Endothelial cell of umbilical vein (primary cell): Measurements from ENCODE around the gene TXNL4A. TPM values are rescaled to one million over a fixed set of nuclear protein-coding genes. Genes with fewer than 3 reads are reported as not detected.

Experiments
- BruUV-seq: library from RNA; stranded (reverse); fragments of 400-500 nt; replicated peaks from 2 replicates; lab custom pipeline; 2021; lab: Mats Ljungman, UMichigan
- CTCF ChIA-PET: fragments of 300-600, 350-600 bp; sonication (Branson Sonifier 250); formaldehyde crosslinking; loops from one replicate; lab custom pipeline; 2021; ENCODE audit warnings: antibody characterized with exemption, inconsistent platforms; lab: Charles Lee
- POLR2A ChIA-PET: fragments of 300-600, 350-600 bp; sonication (Branson Sonifier 250); formaldehyde crosslinking; loops from one replicate; lab custom pipeline; 2021; ENCODE audit warnings: antibody characterized with exemption, inconsistent platforms; lab: Charles Lee
- DNase-seq: peaks from one replicate; pipeline ENCODE4 v3.0.0-alpha.2; 2011; ENCODE audit warnings: low read depth, low spot score
- FAIRE-seq: peaks from 2 replicates; lab custom pipeline; 2011; peaks lifted over from hg19 to GRCh38; lab: Jason Lieb, UNC
- H2AFZ ChIP-seq: 2 replicates; pipeline ENCODE4 v1.6.0; 2012; ENCODE audit warnings: low read depth, low read length, control low read depth, inconsistent platforms
- H3K27ac ChIP-seq: 2 replicates; pipeline ENCODE4 v1.5.1; 2011; ENCODE audit warnings: low read depth, mild to moderate bottlenecking, control low read depth, low read length, moderate library complexity; ENCODE audit not compliant: insufficient read depth
- H3K27me3 ChIP-seq, 2 experiments: 2 replicates each; pipeline versions ENCODE4 v1.6.0 to v1.6.1; 2011; ENCODE audit warnings: low read length in 2 of 2, mixed read lengths in 1 of 2; ENCODE audit not compliant: control insufficient read depth in 2 of 2, insufficient read depth in 2 of 2
- H3K36me3 ChIP-seq, 2 experiments: 2 replicates in 1 of 2; 3 replicates in 1 of 2; pipeline ENCODE4 v1.5.1; 2011; ENCODE audit warnings: low read length in 2 of 2, mild to moderate bottlenecking in 1 of 2, moderate library complexity in 1 of 2; ENCODE audit not compliant: control insufficient read depth in 2 of 2, insufficient read depth in 2 of 2; ENCODE audit errors: extremely low read depth in 1 of 2
- H3K4me1 ChIP-seq: 3 replicates; pipeline ENCODE4 v1.5.1; 2011; ENCODE audit warnings: mild to moderate bottlenecking, low read length; ENCODE audit not compliant: control insufficient read depth, insufficient read depth; ENCODE audit errors: extremely low read depth
- H3K4me2 ChIP-seq: 2 replicates; pipeline ENCODE4 v1.6.1; 2011; ENCODE audit warnings: low read length, control low read depth, mixed read lengths; ENCODE audit not compliant: insufficient read depth
- H3K4me3 ChIP-seq, 3 experiments: fragments of 200-600 bp in 1 of 3; sonication (generic), shearing (Covaris generic) in 1 of 3; replicated peaks in 1 of 3; 2 replicates each; pipeline ENCODE4 v1.5.1; 2011 to 2016; ENCODE audit warnings: control low read depth in 3 of 3, low read length in 3 of 3, mild to moderate bottlenecking in 2 of 3, inconsistent platforms in 1 of 3, low read depth in 1 of 3, moderate library complexity in 1 of 3; ENCODE audit not compliant: insufficient read depth in 1 of 3
- H3K79me2 ChIP-seq: 2 replicates; pipeline ENCODE4 v1.6.0; 2012; ENCODE audit warnings: low read length, inconsistent platforms; ENCODE audit not compliant: control insufficient read depth, insufficient read depth
- H3K9ac ChIP-seq: replicated peaks from 2 replicates; pipeline ENCODE3; 2011; ENCODE audit warnings: low read length, control low read depth; ENCODE audit not compliant: insufficient read depth; ENCODE audit errors: extremely low read depth
- H3K9me1 ChIP-seq: replicated peaks from 3 replicates; pipeline ENCODE4 v1.6.0; 2011; ENCODE audit warnings: mild to moderate bottlenecking, low read length; ENCODE audit not compliant: control insufficient read depth, insufficient read depth; ENCODE audit errors: extremely low read depth
- H3K9me3 ChIP-seq: replicated peaks from 2 replicates; pipeline ENCODE4 v1.5.1; 2012; ENCODE audit warnings: low read length, inconsistent platforms; ENCODE audit not compliant: control insufficient read depth, insufficient read depth
- H4K20me1 ChIP-seq: replicated peaks from 2 replicates; pipeline ENCODE3; 2011; ENCODE audit warnings: mild to moderate bottlenecking, low read length; ENCODE audit not compliant: control insufficient read depth, insufficient read depth; ENCODE audit errors: extremely low read depth
- CTCF ChIP-seq, 2 donors: IDR thresholded peaks; 1 replicate in 1 of 2; 2 replicates in 1 of 2; pipeline ENCODE4 v1.5.1; 2011; ENCODE audit warnings: low read length in 2 of 2, mild to moderate bottlenecking in 2 of 2, moderate library complexity in 2 of 2, control low read depth in 1 of 2, inconsistent platforms in 1 of 2, low read depth in 1 of 2; ENCODE audit not compliant: insufficient read depth in 1 of 2; ENCODE audit errors: extremely low read depth in 1 of 2
- EZH2 ChIP-seq: IDR thresholded peaks from 2 replicates; pipeline ENCODE4 v1.6.1; 2012; ENCODE audit warnings: borderline replicate concordance, low read depth, mild to moderate bottlenecking, moderate library complexity, low read length, inconsistent platforms; ENCODE audit not compliant: severe bottlenecking
- FOS ChIP-seq: IDR thresholded peaks from 2 replicates; pipeline ENCODE4 v1.6.1; 2011; ENCODE audit warnings: mild to moderate bottlenecking, low read length, moderate library complexity, borderline replicate concordance; ENCODE audit not compliant: insufficient read depth
- GATA2 ChIP-seq: IDR thresholded peaks from 2 replicates; pipeline ENCODE4 v1.7.0; 2011; ENCODE audit warnings: low read depth, mild to moderate bottlenecking, moderate library complexity, mixed read lengths, low read length; ENCODE audit not compliant: insufficient read length, insufficient read depth
- JUN ChIP-seq: IDR thresholded peaks from 2 replicates; pipeline ENCODE4 v1.6.1; 2011; ENCODE audit warnings: borderline replicate concordance, low read depth; ENCODE audit not compliant: insufficient read length, insufficient read depth
- MYC ChIP-seq: IDR thresholded peaks from one replicate; pipeline ENCODE4 v1.6.1; 2011; ENCODE audit warnings: mild to moderate bottlenecking, low read depth, low read length
- POLR2A ChIP-seq: IDR thresholded peaks from 2 replicates; pipeline ENCODE4 v1.6.1; 2012; ENCODE audit warnings: low read depth, mild to moderate bottlenecking, control low read depth, low read length
- POLR2AphosphoS5 ChIP-seq: IDR thresholded peaks from 2 replicates; pipeline ENCODE4 v1.6.1; 2012; ENCODE audit warnings: low read depth, mild to moderate bottlenecking, control low read depth, low read length, moderate library complexity; ENCODE audit not compliant: insufficient read depth
- dilution Hi-C: fragments of 300-500 bp; cut with MboI; formaldehyde crosslinking; loops from one replicate; pipeline ENCODE4 v1.15.0; 2019; ENCODE audit warnings: low sequenced_read_pairs; ENCODE audit not compliant: extremely low pct_ligation_motif_present
- intact Hi-C: fragments of 100-400 bp; cut with micrococcal nuclease; formaldehyde crosslinking; loops from one replicate; pipeline ENCODE4 v1.10.0; 2022
- polyA plus RNA-seq, 4 experiments: library from polyadenylated mRNA; depleted of rRNA in 3 of 4; stranded (reverse) in 3 of 4; unstranded in 1 of 4; fragments of >200 nt; gene quantifications; 2 replicates each; pipeline versions ENCODE4 v1.2.1 to v1.2.3, GENCODE V29; 2011 to 2012; ENCODE audit warnings: missing spikeins in 1 of 4
- total RNA-seq: library from RNA; stranded (reverse); gene quantifications from 2 replicates; pipeline ENCODE4 v1.2.3, GENCODE V29; 2021
- TF ChIP-seq, protein P1 (sequence below): IDR thresholded peaks from 2 replicates; pipeline ENCODE4 v1.6.1; 2011; ENCODE audit not compliant: insufficient read depth, insufficient read length

Gene TXNL4A
- total and polyA plus RNA-seq, 2 donors (not counting 3 experiments of a cell fraction or from before 2014, with no cell fraction given): 148 to 172 TPM

DNA sequence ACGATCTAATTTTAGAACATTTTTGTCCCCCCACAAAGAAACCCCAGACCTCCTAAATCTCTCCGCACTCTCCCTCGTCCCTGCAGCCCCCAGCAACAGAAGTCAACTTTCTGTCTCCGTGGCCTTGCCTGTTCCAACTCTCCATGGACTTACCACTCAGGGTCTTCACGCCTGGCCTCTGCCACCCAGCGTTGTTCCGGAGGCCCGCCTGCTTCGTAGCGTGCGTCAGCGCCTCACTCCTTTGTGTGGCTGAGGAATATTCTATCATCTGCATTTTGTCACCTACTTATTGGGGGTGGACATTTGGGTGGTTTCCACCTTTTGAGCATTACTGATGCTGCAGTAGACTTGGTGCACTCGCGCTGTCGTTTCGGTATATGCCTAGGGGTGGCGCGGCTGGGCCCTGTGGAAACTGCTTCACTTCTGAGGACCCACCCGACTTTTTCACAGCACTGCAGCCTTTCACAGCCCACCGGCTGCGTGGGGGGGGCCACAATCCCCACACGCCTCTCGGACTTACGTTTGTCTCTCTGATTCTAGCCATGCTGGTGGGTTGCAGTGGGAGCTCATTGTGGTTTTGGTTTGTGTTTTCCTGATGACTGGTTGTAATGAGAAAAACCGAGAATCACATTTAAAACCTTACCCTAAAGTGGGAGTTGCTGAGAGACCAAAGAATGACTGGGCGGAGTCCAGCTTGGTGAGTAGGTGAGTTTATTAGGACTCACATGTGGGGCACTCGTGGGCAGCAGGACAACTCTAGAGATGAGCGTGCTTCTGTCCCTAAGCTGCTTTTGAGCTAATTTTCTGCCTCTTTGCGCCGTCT is 25.3 kb downstream of the TXNL4A start:
- CTCF ChIA-PET: interaction anchor here (1.8 kb wide), 1 partner anchor 24 kb away, joined by 5 read pairs; no protein-coding TSS in a partner anchor
- FAIRE-seq: no peak

DNA sequence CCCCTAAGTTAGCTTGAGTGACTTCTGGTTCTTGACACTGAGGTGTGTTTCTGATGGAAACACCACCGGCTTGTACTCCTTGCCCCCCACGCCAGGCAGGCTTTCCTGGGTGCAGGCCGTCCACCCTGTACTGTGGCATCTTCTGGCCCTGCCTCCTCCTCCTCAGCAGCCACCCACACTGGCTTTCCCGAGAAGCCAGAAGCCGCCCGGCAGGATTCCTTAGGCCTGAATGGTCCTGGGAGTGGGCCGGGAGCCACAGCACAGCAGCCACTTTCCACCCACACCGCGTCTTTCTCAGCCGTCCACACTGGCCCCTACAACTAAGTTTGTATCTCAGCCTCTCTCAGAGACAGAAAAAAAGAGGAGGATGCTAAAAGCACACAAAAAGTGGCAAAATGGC is 26.1 kb downstream of the TXNL4A start:
- CTCF ChIA-PET: interaction anchor here (1.4 to 1.9 kb wide), 2 partner anchors 11 to 23 kb away, joined by 3 to 6 read pairs; partner anchors contain the start of gene SLC66A2

More for the DNA sequence above, 25.3 kb downstream of the TXNL4A start:
- no peak overlapping the region for H3K4me3 ChIP-seq
- H3K27me3 ChIP-seq: peaks cover 8 to 14% of the 10 kb centered on the region in 2 experiments
- no peak for TF ChIP-seq FOS
- TF ChIP-seq EZH2: no peak
- TF ChIP-seq POLR2A: no peak
- no peak overlapping the region for H3K9ac ChIP-seq
- DNase-seq: no peak
- intact Hi-C loops (no loop called here), dilution Hi-C loops (no loop called here)
- H3K27ac ChIP-seq: no peak overlapping the region
- no TSS peak for BruUV-seq
- no peak overlapping the region for H2AFZ ChIP-seq
- H3K4me2 ChIP-seq: no peak overlapping the region
- H3K79me2 ChIP-seq: no peaks in the 10 kb centered on the region
- POLR2A ChIA-PET: no interaction called here
- peaks cover 12% of the 10 kb centered on the region for H3K4me1 ChIP-seq
- no peaks in the 10 kb centered on the region for H3K9me3 ChIP-seq
- no peaks in the 10 kb centered on the region for H4K20me1 ChIP-seq
- no peaks in the 10 kb centered on the region for H3K36me3 ChIP-seq
- no peaks in the 10 kb centered on the region for H3K9me1 ChIP-seq

More for the DNA sequence above, 26.1 kb downstream of the TXNL4A start:
- Histone ChIP-seq H3K27ac (no peak overlapping the region), H3K9me3 (no peaks in the 10 kb centered on the region), H3K9ac (no peak overlapping the region), H3K4me1 (peaks cover 12% of the 10 kb centered on the region), H3K4me2 (no peak overlapping the region), H3K4me3 (no peak overlapping the region), H4K20me1 (no peaks in the 10 kb centered on the region), H3K27me3 (peaks cover 8 to 14% of the 10 kb centered on the region in 2 experiments), H3K79me2 (no peaks in the 10 kb centered on the region), H3K36me3 (no peaks in the 10 kb centered on the region), H3K9me1 (no peaks in the 10 kb centered on the region), H2AFZ (no peak overlapping the region)
- POLR2A ChIA-PET: interaction anchor here (0.9 kb wide), 1 partner anchor 10 kb away, joined by 4 read pairs; no protein-coding TSS in a partner anchor
- dilution Hi-C loops (no loop called here), intact Hi-C loops (no loop called here)
- DNase-seq (no peak), FAIRE-seq (no peak)
- no TSS peak for BruUV-seq
- TF ChIP-seq GATA2: no peak
- TF ChIP-seq POLR2AphosphoS5: no peak
- TF ChIP-seq JUN: no peak
- TF ChIP-seq EZH2: no peak
- TF ChIP-seq, protein P1, sequence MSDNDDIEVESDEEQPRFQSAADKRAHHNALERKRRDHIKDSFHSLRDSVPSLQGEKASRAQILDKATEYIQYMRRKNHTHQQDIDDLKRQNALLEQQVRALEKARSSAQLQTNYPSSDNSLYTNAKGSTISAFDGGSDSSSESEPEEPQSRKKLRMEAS: no peak
- no peak for TF ChIP-seq CTCF (IDR thresholded peaks at IDR 0.05; ENCODE audit: extremely low read depth in 1 of 2, insufficient read depth in 1 of 2, low read depth in 1 of 2, low read length in 2 of 2)
- TF ChIP-seq POLR2A: no peak
- TF ChIP-seq FOS: no peak
- no peak for TF ChIP-seq MYC
